Esophagus (tissue), 2 donors: ENCODE results near the gene CRAT. TPM values are rescaled to one million over a fixed set of nuclear protein-coding genes. Genes with fewer than 3 reads are reported as not detected.

Experiments used
- H3K27ac ChIP-seq, 2 donors: one replicate each; pipeline ENCODE4 v1.5.1; 2013; ENCODE audit warnings: low read depth in 2 of 2, mild to moderate bottlenecking in 2 of 2, inconsistent platforms in 1 of 2, low read length in 1 of 2, moderate library complexity in 1 of 2
- H3K27me3 ChIP-seq, 2 donors: one replicate each; pipeline ENCODE4 v1.6.1; 2013; ENCODE audit warnings: low read length in 2 of 2, control low read depth in 1 of 2, mild to moderate bottlenecking in 1 of 2; ENCODE audit not compliant: insufficient read depth in 2 of 2, control insufficient read depth in 1 of 2
- H3K36me3 ChIP-seq, 2 donors: one replicate each; pipeline ENCODE4 v1.6.1; 2013; ENCODE audit warnings: low read length in 1 of 2; ENCODE audit not compliant: control insufficient read depth in 2 of 2, insufficient read depth in 2 of 2
- H3K4me1 ChIP-seq, 2 donors: one replicate each; pipeline ENCODE4 v1.6.1; 2013; ENCODE audit warnings: low read length in 1 of 2; ENCODE audit not compliant: control insufficient read depth in 2 of 2, insufficient read depth in 2 of 2
- H3K4me3 ChIP-seq, 2 donors: one replicate each; pipeline ENCODE4 v1.5.1; 2013; ENCODE audit warnings: low read length in 2 of 2, mild to moderate bottlenecking in 2 of 2, low read depth in 1 of 2, moderate library complexity in 1 of 2
- H3K9me3 ChIP-seq, 2 donors: one replicate each; pipeline ENCODE4 v1.6.1; 2013; ENCODE audit warnings: mild to moderate bottlenecking in 2 of 2, low read depth in 1 of 2, low read length in 1 of 2, moderate library complexity in 1 of 2; ENCODE audit not compliant: control insufficient read depth in 2 of 2, insufficient read depth in 1 of 2
- WGBS, 2 donors: extraction: QIAGEN DNeasy Blood & Tissue Kit; methylation state at CpG; one replicate each; pipeline ENCODE4 v1.1.7; 2013; 5-methylcytosine and 5-hydroxymethylcytosine counted together
- polyA plus RNA-seq, 2 donors: library from polyadenylated mRNA; stranded (reverse); fragments of 200-250 nt; gene quantifications; one replicate each; pipeline ENCODE4 v1.2.3, GENCODE V29; 2013
- donor health status: healthy with polysubstance abuse.
- donor health status: Bipolar disorder and iron deficiency.

The CRAT gene
- polyA plus RNA-seq, 2 donors: 26.6 to 36.7 TPM

GRCh38 chr9:129095170-129095667 is 15.4 kb downstream of the CRAT start:
- Histone ChIP-seq H3K9me3 (no peaks in the 10 kb centered on the region), H3K36me3 (peaks cover 7 to 35% of the 10 kb centered on the region in 2 donors), H3K4me3 (no peak overlapping the region), H3K27me3 (no peaks in the 10 kb centered on the region), H3K4me1 (peaks cover 0 to 3% of the 10 kb centered on the region in 2 donors), H3K27ac (no peak overlapping the region)
- 94 to 95% methylated on average over 20 to 21 of the region's 21 CpGs for WGBS, 2 donors

GRCh38 chr9:129094387-129095169 is 16.0 kb downstream of the CRAT start:
- Histone ChIP-seq H3K36me3 (peaks cover 7 to 35% of the 10 kb centered on the region in 2 donors), H3K4me1 (peaks cover 0 to 3% of the 10 kb centered on the region in 2 donors), H3K27ac (no peak overlapping the region), H3K4me3 (no peak overlapping the region), H3K9me3 (no peaks in the 10 kb centered on the region), H3K27me3 (no peaks in the 10 kb centered on the region)
- WGBS, 2 donors: 89 to 94% methylated on average over 13 of the region's 13 CpGs

- Histone ChIP-seq H3K4me1 (peaks cover 0 to 3% of the 10 kb centered on the region in 2 donors), H3K9me3 (no peaks in the 10 kb centered on the region), H3K27me3 (no peaks in the 10 kb centered on the region), H3K27ac (no peak overlapping the region), H3K36me3 (peaks cover 12 to 39% of the 10 kb centered on the region in 2 donors), H3K4me3 (no peak overlapping the region)
- 87% methylated on average over 20 of the region's 20 CpGs for WGBS, 2 donors
Observed at GRCh38 chr9:129093602-129094386, 16.8 kb downstream of the CRAT start.

- Histone ChIP-seq H3K27ac (no peak overlapping the region), H3K27me3 (no peaks in the 10 kb centered on the region), H3K4me1 (peaks cover 0 to 6% of the 10 kb centered on the region in 2 donors), H3K9me3 (no peaks in the 10 kb centered on the region), H3K4me3 (no peak overlapping the region), H3K36me3 (peaks cover 12 to 35% of the 10 kb centered on the region in 2 donors)
- 88 to 97% methylated on average over 10 to 15 of the region's 15 CpGs for WGBS, 2 donors
Observed at GRCh38 chr9:129089246-129089645, 21.3 kb downstream of the CRAT start.

- H3K4me3 ChIP-seq: no peak overlapping the region
- peaks cover 6 to 26% of the 10 kb centered on the region in 2 donors for H3K4me1 ChIP-seq
- H3K27ac ChIP-seq: peak overlapping the region in 1 of 2 donors; percentile 3
- no peaks in the 10 kb centered on the region for H3K27me3 ChIP-seq
- H3K9me3 ChIP-seq: no peaks in the 10 kb centered on the region
- peaks cover 10 to 26% of the 10 kb centered on the region in 2 donors for H3K36me3 ChIP-seq
- WGBS, 2 donors: 77 to 85% methylated on average over 7 of the region's 7 CpGs
Observed at GRCh38 chr9:129084087-129084486, 26.5 kb downstream of the CRAT start.

- Histone ChIP-seq H3K27ac (peak overlapping the region; percentile 79 to 89), H3K36me3 (peaks cover under 1 to 18% of the 10 kb centered on the region in 2 donors), H3K4me1 (peaks cover 6 to 26% of the 10 kb centered on the region in 2 donors), H3K4me3 (peak overlapping the region; percentile 64 to 77), H3K27me3 (no peaks in the 10 kb centered on the region), H3K9me3 (no peaks in the 10 kb centered on the region)
- 1 to 2% methylated on average over 29 to 30 of the region's 30 CpGs for WGBS, 2 donors
Observed at GRCh38 chr9:129081388-129081904, 29.1 kb downstream of the CRAT start.

GRCh38 chr9:129080601-129081387 is 29.8 kb downstream of the CRAT start, which contains the start of gene DOLPP1:
Gene DOLPP1 (plus strand): TSS chr9:129081111. CDS start chr9:129081132, 21 bp downstream.
- peaks cover 6 to 26% of the 10 kb centered on the region in 2 donors for H3K4me1 ChIP-seq
- H3K27me3 ChIP-seq: no peaks in the 10 kb centered on the region
- 0% methylated on average over 69 to 70 of the region's 70 CpGs for WGBS, 2 donors
- H3K4me3 ChIP-seq: peak within 1 kb of the TSS; percentile 70 to 77
- peak within 1 kb of the TSS; percentile 79 to 89 for H3K27ac ChIP-seq
- no peaks in the 10 kb centered on the region for H3K9me3 ChIP-seq
- peaks cover 0 to 12% of the 10 kb centered on the region in 2 donors for H3K36me3 ChIP-seq

GRCh38 chr9:129080298-129080600 is 30.3 kb downstream of the CRAT start:
- H3K9me3 ChIP-seq: no peaks in the 10 kb centered on the region
- peaks cover 6 to 25% of the 10 kb centered on the region in 2 donors for H3K4me1 ChIP-seq
- peak overlapping the region; percentile 72 to 84 for H3K27ac ChIP-seq
- H3K36me3 ChIP-seq: peaks cover 0 to 6% of the 10 kb centered on the region in 2 donors
- H3K4me3 ChIP-seq: peak overlapping the region; percentile 70 to 77
- no peaks in the 10 kb centered on the region for H3K27me3 ChIP-seq
- WGBS, 2 donors: 7 to 13% methylated on average over 12 of the region's 12 CpGs

GRCh38 chr9:129079829-129080228 is 30.8 kb downstream of the CRAT start:
- WGBS, 2 donors: 85 to 88% methylated on average over 13 of the region's 13 CpGs
- Histone ChIP-seq H3K27ac (peak overlapping the region in 1 of 2 donors; percentile 57), H3K36me3 (peaks cover 0 to 2% of the 10 kb centered on the region in 2 donors), H3K9me3 (no peaks in the 10 kb centered on the region), H3K4me3 (peak overlapping the region; percentile 18 to 70), H3K27me3 (no peaks in the 10 kb centered on the region), H3K4me1 (peaks cover 6 to 22% of the 10 kb centered on the region in 2 donors)
